SK-N-MC (cell line): ENCODE results near the gene C15orf61.

ENCODE experiments used
- EZH2 ChIP-seq: fragments of 200-600 bp; sonication (generic); IDR thresholded peaks from one replicate; pipeline ENCODE4 v1.6.1; 2017; ENCODE audit warnings: antibody characterized with exemption
- POLR2AphosphoS5 ChIP-seq: IDR thresholded peaks from 2 replicates; pipeline ENCODE4 v1.6.1; 2012; ENCODE audit warnings: mild to moderate bottlenecking, low read depth, low read length, borderline replicate concordance

DNA sequence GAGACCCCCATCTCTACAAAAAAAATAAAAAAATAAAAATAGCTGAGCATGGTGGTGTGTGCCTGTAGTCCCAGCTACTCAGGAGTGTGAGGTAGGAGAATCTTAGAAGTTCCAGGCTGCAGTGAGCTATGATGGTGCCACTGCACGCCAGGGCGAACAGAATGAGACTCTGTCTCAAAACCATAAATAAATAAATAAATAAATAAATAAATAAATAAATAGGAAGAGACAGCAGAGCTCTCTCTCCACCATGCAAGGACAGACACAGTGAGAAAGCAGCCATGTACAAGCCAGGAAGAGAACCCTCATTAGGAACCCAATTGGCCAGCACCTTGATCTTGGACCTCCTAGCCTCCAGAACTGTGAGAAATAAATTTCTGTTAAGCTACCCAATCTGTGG, 5.4 kb upstream of the C15orf61 start:
- TF ChIP-seq POLR2AphosphoS5, result no peak
- TF ChIP-seq EZH2, result no peak
